Measurements from ENCODE around the gene IGSF3. TPM values are rescaled to one million over a fixed set of nuclear protein-coding genes. Genes with fewer than 3 reads are reported as not detected.

The IGSF3 gene
- total and polyA plus RNA-seq, 10 of the 15 experiments (the other 5 are each of a cell fraction or from before 2014, with no cell fraction given), result 1.4 to 18.0 (median 9.6) TPM

DNA sequence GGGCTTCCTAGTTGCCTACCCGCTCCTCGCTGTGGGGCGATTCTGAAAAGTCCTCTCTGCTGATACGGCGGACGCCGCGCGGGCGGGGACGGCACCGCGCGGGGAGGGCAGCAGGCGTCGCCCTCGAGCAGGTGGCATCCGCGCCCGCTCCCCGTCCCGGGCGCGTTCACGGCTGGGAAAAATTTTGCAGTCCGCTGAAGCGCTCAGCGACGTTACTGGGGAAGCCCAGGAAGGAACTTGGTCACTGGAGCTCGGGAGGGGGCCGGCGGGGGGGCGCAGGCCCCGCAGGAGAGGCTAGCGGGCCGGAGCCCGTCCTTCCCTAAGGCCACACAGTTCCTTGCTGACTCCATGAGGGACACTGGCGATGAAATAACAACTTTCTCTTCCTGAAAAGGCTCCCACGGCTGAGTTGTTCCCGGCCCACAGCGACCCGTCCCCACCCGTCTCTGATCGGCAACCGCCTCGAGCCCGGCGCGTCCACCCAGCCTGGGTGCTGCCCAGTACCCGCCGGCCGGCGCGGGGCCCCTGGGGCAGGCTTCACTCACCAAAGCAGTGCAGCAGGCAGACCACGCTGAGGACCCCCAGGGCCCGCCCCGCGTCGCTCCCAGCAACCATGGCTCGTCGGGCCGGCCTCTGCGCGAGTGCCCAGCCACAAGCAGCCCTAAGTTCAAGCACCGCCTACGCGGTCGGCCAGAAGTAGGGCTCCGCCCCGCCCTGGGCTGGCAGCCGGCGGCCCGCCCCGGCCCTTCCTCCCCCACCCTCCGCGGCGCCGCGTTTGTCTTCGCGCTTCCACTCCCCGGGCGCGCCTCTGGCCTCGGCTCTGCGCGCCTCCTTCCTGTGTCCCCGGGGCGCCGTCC lies 96.9 kb downstream of the IGSF3 start, which contains the start of gene CD58 (continued):
- TF ChIP-seq NFYB (IDR thresholded peaks at IDR 0.05; ENCODE audit: insufficient read depth, low read depth, low read length) (no peak), RUNX3 (IDR thresholded peaks at IDR 0.05; ENCODE audit: low read length) (peak; percentile 57), CREB1 (IDR thresholded peaks at IDR 0.05; ENCODE audit: low read depth) (peak; percentile 52), ZZZ3 (IDR thresholded peaks at IDR 0.05; ENCODE audit: control insufficient read depth, insufficient read length, low read depth) (no peak), SREBF1 (IDR thresholded peaks at IDR 0.05; ENCODE audit: low read length) (no peak), IRF4 (IDR thresholded peaks at IDR 0.05; ENCODE audit: low read depth, low read length) (no peak), FOXM1 (IDR thresholded peaks at IDR 0.05; ENCODE audit: low read depth, low read length) (no peak), TCF12 (IDR thresholded peaks at IDR 0.05; ENCODE audit: low read depth, low read length) (peak; percentile 72), SMARCA5 (IDR thresholded peaks at IDR 0.05) (peak; percentile 82), POLR2AphosphoS2 (IDR thresholded peaks at IDR 0.05; ENCODE audit: low read depth, low read length) (peak; percentile 90), KDM1A (IDR thresholded peaks at IDR 0.05; ENCODE audit: borderline replicate concordance) (no peak), NR2F1 (conservative IDR thresholded peaks at IDR 0.05) (peak; percentile 67)
- TF ChIP-seq, protein P1, sequence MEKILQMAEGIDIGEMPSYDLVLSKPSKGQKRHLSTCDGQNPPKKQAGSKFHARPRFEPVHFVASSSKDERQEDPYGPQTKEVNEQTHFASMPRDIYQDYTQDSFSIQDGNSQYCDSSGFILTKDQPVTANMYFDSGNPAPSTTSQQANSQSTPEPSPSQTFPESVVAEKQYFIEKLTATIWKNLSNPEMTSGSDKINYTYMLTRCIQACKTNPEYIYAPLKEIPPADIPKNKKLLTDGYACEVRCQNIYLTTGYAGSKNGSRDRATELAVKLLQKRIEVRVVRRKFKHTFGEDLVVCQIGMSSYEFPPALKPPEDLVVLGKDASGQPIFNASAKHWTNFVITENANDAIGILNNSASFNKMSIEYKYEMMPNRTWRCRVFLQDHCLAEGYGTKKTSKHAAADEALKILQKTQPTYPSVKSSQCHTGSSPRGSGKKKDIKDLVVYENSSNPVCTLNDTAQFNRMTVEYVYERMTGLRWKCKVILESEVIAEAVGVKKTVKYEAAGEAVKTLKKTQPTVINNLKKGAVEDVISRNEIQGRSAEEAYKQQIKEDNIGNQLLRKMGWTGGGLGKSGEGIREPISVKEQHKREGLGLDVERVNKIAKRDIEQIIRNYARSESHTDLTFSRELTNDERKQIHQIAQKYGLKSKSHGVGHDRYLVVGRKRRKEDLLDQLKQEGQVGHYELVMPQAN (conservative IDR thresholded peaks at IDR 0.05), result peak; percentile 52; the same call in 1 of the 2 replicates
- TF ChIP-seq, protein P2, sequence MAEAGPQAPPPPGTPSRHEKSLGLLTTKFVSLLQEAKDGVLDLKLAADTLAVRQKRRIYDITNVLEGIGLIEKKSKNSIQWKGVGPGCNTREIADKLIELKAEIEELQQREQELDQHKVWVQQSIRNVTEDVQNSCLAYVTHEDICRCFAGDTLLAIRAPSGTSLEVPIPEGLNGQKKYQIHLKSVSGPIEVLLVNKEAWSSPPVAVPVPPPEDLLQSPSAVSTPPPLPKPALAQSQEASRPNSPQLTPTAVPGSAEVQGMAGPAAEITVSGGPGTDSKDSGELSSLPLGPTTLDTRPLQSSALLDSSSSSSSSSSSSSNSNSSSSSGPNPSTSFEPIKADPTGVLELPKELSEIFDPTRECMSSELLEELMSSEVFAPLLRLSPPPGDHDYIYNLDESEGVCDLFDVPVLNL (IDR thresholded peaks at IDR 0.05; ENCODE audit: low read depth, low read length), result peak; percentile 38; the same call in 1 of the 2 replicates
- TF ChIP-seq, protein P3, sequence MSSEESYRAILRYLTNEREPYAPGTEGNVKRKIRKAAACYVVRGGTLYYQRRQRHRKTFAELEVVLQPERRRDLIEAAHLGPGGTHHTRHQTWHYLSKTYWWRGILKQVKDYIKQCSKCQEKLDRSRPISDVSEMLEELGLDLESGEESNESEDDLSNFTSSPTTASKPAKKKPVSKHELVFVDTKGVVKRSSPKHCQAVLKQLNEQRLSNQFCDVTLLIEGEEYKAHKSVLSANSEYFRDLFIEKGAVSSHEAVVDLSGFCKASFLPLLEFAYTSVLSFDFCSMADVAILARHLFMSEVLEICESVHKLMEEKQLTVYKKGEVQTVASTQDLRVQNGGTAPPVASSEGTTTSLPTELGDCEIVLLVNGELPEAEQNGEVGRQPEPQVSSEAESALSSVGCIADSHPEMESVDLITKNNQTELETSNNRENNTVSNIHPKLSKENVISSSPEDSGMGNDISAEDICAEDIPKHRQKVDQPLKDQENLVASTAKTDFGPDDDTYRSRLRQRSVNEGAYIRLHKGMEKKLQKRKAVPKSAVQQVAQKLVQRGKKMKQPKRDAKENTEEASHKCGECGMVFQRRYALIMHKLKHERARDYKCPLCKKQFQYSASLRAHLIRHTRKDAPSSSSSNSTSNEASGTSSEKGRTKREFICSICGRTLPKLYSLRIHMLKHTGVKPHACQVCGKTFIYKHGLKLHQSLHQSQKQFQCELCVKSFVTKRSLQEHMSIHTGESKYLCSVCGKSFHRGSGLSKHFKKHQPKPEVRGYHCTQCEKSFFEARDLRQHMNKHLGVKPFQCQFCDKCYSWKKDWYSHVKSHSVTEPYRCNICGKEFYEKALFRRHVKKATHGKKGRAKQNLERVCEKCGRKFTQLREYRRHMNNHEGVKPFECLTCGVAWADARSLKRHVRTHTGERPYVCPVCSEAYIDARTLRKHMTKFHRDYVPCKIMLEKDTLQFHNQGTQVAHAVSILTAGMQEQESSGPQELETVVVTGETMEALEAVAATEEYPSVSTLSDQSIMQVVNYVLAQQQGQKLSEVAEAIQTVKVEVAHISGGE (CRISPR knock-in tag; IDR thresholded peaks at IDR 0.05), result no peak
- TF ChIP-seq, protein P4, sequence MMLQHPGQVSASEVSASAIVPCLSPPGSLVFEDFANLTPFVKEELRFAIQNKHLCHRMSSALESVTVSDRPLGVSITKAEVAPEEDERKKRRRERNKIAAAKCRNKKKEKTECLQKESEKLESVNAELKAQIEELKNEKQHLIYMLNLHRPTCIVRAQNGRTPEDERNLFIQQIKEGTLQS (IDR thresholded peaks at IDR 0.05; ENCODE audit: borderline replicate concordance, extremely low read depth, low read depth, low read length), result no peak
- TF ChIP-seq, protein P5, sequence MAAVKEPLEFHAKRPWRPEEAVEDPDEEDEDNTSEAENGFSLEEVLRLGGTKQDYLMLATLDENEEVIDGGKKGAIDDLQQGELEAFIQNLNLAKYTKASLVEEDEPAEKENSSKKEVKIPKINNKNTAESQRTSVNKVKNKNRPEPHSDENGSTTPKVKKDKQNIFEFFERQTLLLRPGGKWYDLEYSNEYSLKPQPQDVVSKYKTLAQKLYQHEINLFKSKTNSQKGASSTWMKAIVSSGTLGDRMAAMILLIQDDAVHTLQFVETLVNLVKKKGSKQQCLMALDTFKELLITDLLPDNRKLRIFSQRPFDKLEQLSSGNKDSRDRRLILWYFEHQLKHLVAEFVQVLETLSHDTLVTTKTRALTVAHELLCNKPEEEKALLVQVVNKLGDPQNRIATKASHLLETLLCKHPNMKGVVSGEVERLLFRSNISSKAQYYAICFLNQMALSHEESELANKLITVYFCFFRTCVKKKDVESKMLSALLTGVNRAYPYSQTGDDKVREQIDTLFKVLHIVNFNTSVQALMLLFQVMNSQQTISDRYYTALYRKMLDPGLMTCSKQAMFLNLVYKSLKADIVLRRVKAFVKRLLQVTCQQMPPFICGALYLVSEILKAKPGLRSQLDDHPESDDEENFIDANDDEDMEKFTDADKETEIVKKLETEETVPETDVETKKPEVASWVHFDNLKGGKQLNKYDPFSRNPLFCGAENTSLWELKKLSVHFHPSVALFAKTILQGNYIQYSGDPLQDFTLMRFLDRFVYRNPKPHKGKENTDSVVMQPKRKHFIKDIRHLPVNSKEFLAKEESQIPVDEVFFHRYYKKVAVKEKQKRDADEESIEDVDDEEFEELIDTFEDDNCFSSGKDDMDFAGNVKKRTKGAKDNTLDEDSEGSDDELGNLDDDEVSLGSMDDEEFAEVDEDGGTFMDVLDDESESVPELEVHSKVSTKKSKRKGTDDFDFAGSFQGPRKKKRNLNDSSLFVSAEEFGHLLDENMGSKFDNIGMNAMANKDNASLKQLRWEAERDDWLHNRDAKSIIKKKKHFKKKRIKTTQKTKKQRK (IDR thresholded peaks at IDR 0.05; ENCODE audit: low read depth, low read length), result no peak
- TF ChIP-seq, protein P6, sequence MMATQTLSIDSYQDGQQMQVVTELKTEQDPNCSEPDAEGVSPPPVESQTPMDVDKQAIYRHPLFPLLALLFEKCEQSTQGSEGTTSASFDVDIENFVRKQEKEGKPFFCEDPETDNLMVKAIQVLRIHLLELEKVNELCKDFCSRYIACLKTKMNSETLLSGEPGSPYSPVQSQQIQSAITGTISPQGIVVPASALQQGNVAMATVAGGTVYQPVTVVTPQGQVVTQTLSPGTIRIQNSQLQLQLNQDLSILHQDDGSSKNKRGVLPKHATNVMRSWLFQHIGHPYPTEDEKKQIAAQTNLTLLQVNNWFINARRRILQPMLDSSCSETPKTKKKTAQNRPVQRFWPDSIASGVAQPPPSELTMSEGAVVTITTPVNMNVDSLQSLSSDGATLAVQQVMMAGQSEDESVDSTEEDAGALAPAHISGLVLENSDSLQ (IDR thresholded peaks at IDR 0.05), result peak; percentile 12; the same call in 1 of the 2 replicates
